Peyer's patch (tissue), 4 donors: ENCODE measurements around the gene SLC35E1. TPM values are rescaled to one million over a fixed set of nuclear protein-coding genes. Genes with fewer than 3 reads are reported as not detected.
A peak's percentile ranks its signal among the peaks of the same experiment; 100 is the strongest.

ENCODE experiments used
- DNase-seq, 3 donors: peaks; one replicate each; pipeline ENCODE4 v3.0.0-alpha.2; 2017 to 2019
- H3K27ac ChIP-seq, 4 donors: fragments of 200-600 bp; sonication (generic); one replicate each; pipeline ENCODE4 v1.5.1; 2016 to 2019
- H3K27me3 ChIP-seq, 2 donors: fragments of 200-600 bp; sonication (generic); one replicate each; pipeline ENCODE4 v1.5.1; 2019
- H3K36me3 ChIP-seq, 3 donors: fragments of 200-600 bp; sonication (generic); one replicate each; pipeline ENCODE4 v1.5.1; 2016 to 2019
- H3K4me1 ChIP-seq, 4 donors: fragments of 200-600 bp; sonication (generic); one replicate each; pipeline ENCODE4 v1.5.1; 2016 to 2019
- H3K4me3 ChIP-seq, 4 donors: fragments of 200-600 bp; sonication (generic); 1 replicate in 3 of 4; 2 replicates in 1 of 4; pipeline ENCODE4 v1.5.1; 2016 to 2019; ENCODE audit warnings: mild to moderate bottlenecking in 1 of 4
- H3K9me3 ChIP-seq, 4 donors: fragments of 200-600 bp; sonication (generic); one replicate each; pipeline ENCODE4 v1.5.1; 2016 to 2019; ENCODE audit warnings: mild to moderate bottlenecking in 1 of 4
- CTCF ChIP-seq, 6 experiments: fragments of 450-650 bp in 4 of 6; fragments of 200-600 bp in 2 of 6; sonication (generic) in 1 of 6; IDR thresholded peaks; one replicate each; pipeline ENCODE4 v1.5.1; 2017 to 2019; ENCODE audit warnings: antibody characterized with exemption in 6 of 6, mild to moderate bottlenecking in 3 of 6, moderate library complexity in 1 of 6
- POLR2A ChIP-seq, 2 donors: fragments of 450-650 bp; IDR thresholded peaks; one replicate each; pipeline ENCODE4 v1.5.1; 2017; ENCODE audit warnings: antibody characterized with exemption in 2 of 2, mild to moderate bottlenecking in 2 of 2, moderate library complexity in 2 of 2
- total RNA-seq, 4 donors: library from RNA; depleted of rRNA; stranded (reverse); fragments of >200 nt; gene quantifications; one replicate each; pipeline ENCODE4 v1.1.0, GENCODE V29; 2016

Gene SLC35E1
- total RNA-seq, 4 donors from 2014 or later: 23.9 to 62.0 (median 41.9) TPM

- Histone ChIP-seq H3K4me3 (no peak overlapping the region), H3K27ac (no peak overlapping the region), H3K27me3 (no peaks in the 10 kb centered on the region), H3K4me1 (peaks cover 0 to 28% (median 6%) of the 10 kb centered on the region in 4 donors), H3K9me3 (no peaks in the 10 kb centered on the region), H3K36me3 (no peaks in the 10 kb centered on the region)
- DNase-seq: no peak
- TF ChIP-seq CTCF (IDR thresholded peaks at IDR 0.05) (no peak), POLR2A (IDR thresholded peaks at IDR 0.05) (no peak)
These were observed 32.4 kb upstream of the SLC35E1 start for GRCh38 chr19:16604615-16605014.

- Histone ChIP-seq H3K27ac (no peak overlapping the region), H3K4me3 (no peak overlapping the region), H3K27me3 (no peaks in the 10 kb centered on the region), H3K9me3 (no peaks in the 10 kb centered on the region), H3K36me3 (no peaks in the 10 kb centered on the region), H3K4me1 (peaks cover 0 to 33% (median 3%) of the 10 kb centered on the region in 4 donors)
- no peak for TF ChIP-seq CTCF (IDR thresholded peaks at IDR 0.05)
- no peak for TF ChIP-seq POLR2A (IDR thresholded peaks at IDR 0.05)
- no peak for DNase-seq
These were observed 30.9 kb upstream of the SLC35E1 start for GRCh38 chr19:16603090-16603489.

GRCh38 chr19:16601378-16602052 lies 29.3 kb upstream of the SLC35E1 start:
- no peak for TF ChIP-seq CTCF (IDR thresholded peaks at IDR 0.05)
- TF ChIP-seq POLR2A (IDR thresholded peaks at IDR 0.05): no peak
- Histone ChIP-seq H3K4me3 (no peak overlapping the region), H3K36me3 (no peaks in the 10 kb centered on the region), H3K27me3 (no peaks in the 10 kb centered on the region), H3K27ac (no peak overlapping the region), H3K9me3 (no peaks in the 10 kb centered on the region), H3K4me1 (peaks cover 0 to 23% (median 0%) of the 10 kb centered on the region in 4 donors)
- DNase-seq: no peak

- no peak for DNase-seq
- Histone ChIP-seq H3K36me3 (no peaks in the 10 kb centered on the region), H3K27me3 (no peaks in the 10 kb centered on the region), H3K4me3 (no peak overlapping the region), H3K4me1 (peaks cover 0 to 16% (median 0%) of the 10 kb centered on the region in 4 donors), H3K27ac (peak overlapping the region in 1 of 4 donors; percentile 32), H3K9me3 (no peaks in the 10 kb centered on the region)
- TF ChIP-seq POLR2A (IDR thresholded peaks at IDR 0.05) (no peak), CTCF (IDR thresholded peaks at IDR 0.05) (no peak)
These were observed 28.6 kb upstream of the SLC35E1 start for GRCh38 chr19:16600824-16601223.

- Histone ChIP-seq H3K36me3 (no peaks in the 10 kb centered on the region), H3K27me3 (no peaks in the 10 kb centered on the region), H3K4me3 (no peak overlapping the region), H3K4me1 (peaks cover 0 to 11% (median 7%) of the 10 kb centered on the region in 4 donors), H3K27ac (peak overlapping the region in 1 of 4 donors; percentile 32), H3K9me3 (no peaks in the 10 kb centered on the region)
- TF ChIP-seq POLR2A (IDR thresholded peaks at IDR 0.05): no peak
- no peak for TF ChIP-seq CTCF (IDR thresholded peaks at IDR 0.05)
- DNase-seq: no peak
These were observed 27.6 kb upstream of the SLC35E1 start for GRCh38 chr19:16599655-16600346.
